K562 (cell line): ENCODE measurements around the gene TNNI2. TPM values are rescaled to one million over a fixed set of nuclear protein-coding genes. Genes with fewer than 3 reads are reported as not detected.

ENCODE experiments used
- ATAC-seq: fragments of 200-7000 bp; cut with Tn5 transposase; 3 replicates; pipeline ENCODE4 v1.9.1; 2020; ENCODE audit warnings: moderate library complexity
- BruUV-seq: library from RNA; stranded (reverse); fragments of 400-500 nt; replicated peaks from 2 replicates; lab custom pipeline; 2021; lab: Mats Ljungman, UMichigan
- CTCF ChIA-PET: fragments of 300-600 bp; formaldehyde crosslinking; extraction: SDS; loops from one replicate; lab custom pipeline; 2021; ENCODE audit warnings: low intra/inter-chr PET ratio; lab: Yijun Ruan, JAX
- POLR2A ChIA-PET: fragments of 300-600, 350-650 bp; sonication (Branson Sonifier 250); formaldehyde crosslinking; extraction: SDS; loops from one replicate; lab custom pipeline; 2021; ENCODE audit warnings: antibody characterized with exemption, inconsistent platforms; lab: Yijun Ruan, JAX
- DNase-seq, 4 experiments: peaks; one replicate each; pipeline versions ENCODE4 v3.0.0 to v3.0.0-alpha.2; 2011 to 2018; ENCODE audit warnings: low spot score in 3 of 4, mixed read lengths in 3 of 4; ENCODE audit errors: extremely low read depth in 1 of 4
- FAIRE-seq: peaks from 2 replicates; lab custom pipeline; 2011; peaks lifted over from hg19 to GRCh38; lab: Jason Lieb, UNC
- H2AFZ ChIP-seq: 2 replicates; pipeline ENCODE4 v1.6.0; 2011; ENCODE audit warnings: low read depth, low read length, control low read depth, inconsistent platforms
- H3K27ac ChIP-seq: fragments of 200-600 bp; 3 replicates; pipeline ENCODE4 v1.8.0; 2011; ENCODE audit warnings: low read depth, mild to moderate bottlenecking, control low read depth, inconsistent platforms, low read length, moderate library complexity, mixed read lengths; ENCODE audit errors: extremely low read depth
- H3K27me3 ChIP-seq, 2 experiments: fragments of 300-600 bp in 1 of 2; 2 replicates in 1 of 2; 3 replicates in 1 of 2; pipeline versions ENCODE4 v1.6.0 to v1.8.0; 2011; ENCODE audit warnings: inconsistent platforms in 2 of 2, low read length in 2 of 2, mild to moderate bottlenecking in 1 of 2, mixed read lengths in 1 of 2, moderate library complexity in 1 of 2; ENCODE audit not compliant: control insufficient read depth in 2 of 2, insufficient read depth in 2 of 2
- H3K36me3 ChIP-seq: fragments of 300-600 bp; 3 replicates; pipeline ENCODE4 v1.8.0; 2011; ENCODE audit warnings: mild to moderate bottlenecking, low read length, inconsistent platforms; ENCODE audit not compliant: control insufficient read depth, insufficient read depth
- H3K4me1 ChIP-seq, 2 experiments: fragments of 200-600 bp in 1 of 2; replicated peaks in 1 of 2; 2 replicates in 1 of 2; 3 replicates in 1 of 2; pipeline versions ENCODE4 v1.5.1 to v1.8.0; 2011; ENCODE audit warnings: inconsistent platforms in 2 of 2, low read length in 2 of 2, mild to moderate bottlenecking in 1 of 2, mixed read lengths in 1 of 2, moderate library complexity in 1 of 2; ENCODE audit not compliant: control insufficient read depth in 2 of 2, insufficient read depth in 2 of 2
- H3K4me2 ChIP-seq: 2 replicates; pipeline ENCODE4 v1.6.1; 2011; ENCODE audit warnings: low read length, control low read depth, inconsistent platforms, mixed read lengths; ENCODE audit not compliant: insufficient read depth
- H3K4me3 ChIP-seq: fragments of 200-600 bp; sonication (generic), shearing (Covaris generic); 2 replicates; pipeline ENCODE4 v1.5.1; 2016; ENCODE audit warnings: control low read depth, inconsistent platforms
- H3K79me2 ChIP-seq: fragments of 200-600 bp; 3 replicates; pipeline ENCODE4 v1.8.0; 2011; ENCODE audit warnings: low read length, inconsistent platforms; ENCODE audit not compliant: control insufficient read depth, insufficient read depth
- H3K9ac ChIP-seq, 2 experiments: 2 replicates each; pipeline versions ENCODE4 v1.6.0 to v1.6.1; 2011; ENCODE audit warnings: low read depth in 2 of 2, low read length in 2 of 2, control low read depth in 1 of 2, inconsistent platforms in 1 of 2, mild to moderate bottlenecking in 1 of 2, mixed read lengths in 1 of 2; ENCODE audit not compliant: insufficient read depth in 1 of 2
- H3K9me1 ChIP-seq: one replicate; pipeline ENCODE4 v1.6.0; 2011; ENCODE audit warnings: inconsistent platforms, mild to moderate bottlenecking, low read length, moderate library complexity; ENCODE audit not compliant: control insufficient read depth, insufficient read depth
- H3K9me3 ChIP-seq: replicated peaks from 2 replicates; pipeline ENCODE4 v1.5.1; 2011; ENCODE audit warnings: low read depth, low read length, inconsistent platforms; ENCODE audit not compliant: control insufficient read depth, insufficient read depth
- H4K20me1 ChIP-seq: replicated peaks from 2 replicates; pipeline ENCODE4 v1.6.1; 2011; ENCODE audit warnings: low read length, inconsistent platforms, mixed read lengths; ENCODE audit not compliant: control insufficient read depth, insufficient read depth
- ARID3B ChIP-seq: fragments of 250-450 bp; sonication (Bioruptor Pico); IDR thresholded peaks from 2 replicates; pipeline ENCODE4 v1.4.0; 2020; ENCODE audit warnings: borderline replicate concordance
- ELF1 ChIP-seq: fragments of 200-800 bp; sonication (Bioruptor generic); IDR thresholded peaks from 2 replicates; pipeline ENCODE4 v1.6.1; 2016; ENCODE audit warnings: missing genetic modification characterization, missing compliant biosample characterization
- TRIM24 ChIP-seq, 2 experiments: fragments of 450-650 bp; IDR thresholded peaks; 2 replicates each; pipeline ENCODE4 v1.6.1; 2016
- WGBS: fragments of 100-300 bp; shearing (Covaris generic); methylation state at CpG from one replicate; pipeline ENCODE4 v1.1.6; 2016; ENCODE audit warnings: low coverage, mixed read lengths; ENCODE audit not compliant: insufficient coverage; ENCODE audit errors: missing lambda C conversion rate; 5-methylcytosine and 5-hydroxymethylcytosine counted together
- in situ Hi-C: fragments of 300-500 bp; cut with MboI; formaldehyde crosslinking; loops from 4 replicates; pipeline ENCODE4 v1.15.0; 2018; ENCODE audit warnings: inconsistent platforms, mixed read lengths
- intact Hi-C: fragments of 100-400 bp; cut with micrococcal nuclease; formaldehyde crosslinking; loops from 2 replicates; pipeline ENCODE4 v1.14.2; 2022
- polyA plus RNA-seq, 8 experiments: library from polyadenylated mRNA; depleted of rRNA in 4 of 8; stranded (reverse) in 5 of 8; unstranded in 3 of 8; fragments of >200 nt; fragmentation: Nextera tagmentation in 2 of 8; fragmentation: Illumina TruSeq in 1 of 8; extraction: Ambion mirVana in 2 of 8; extraction: Trizol in 1 of 8; gene quantifications; 2 replicates each; pipeline versions ENCODE4 v1.2.1 to v1.2.3, GENCODE V29; 2011 to 2014; ENCODE audit warnings: inconsistent platforms in 1 of 8, missing spikeins in 1 of 8
- total RNA-seq, 7 experiments: library from RNA; depleted of rRNA in 6 of 7; stranded (reverse); fragments of >200 nt in 6 of 7; fragmentation: Illumina TruSeq in 2 of 7; extraction: Trizol in 2 of 7; gene quantifications; 2 replicates each; pipeline versions ENCODE4 v1.2.1 to v1.2.3, GENCODE V29; 2011 to 2021; ENCODE audit warnings: low replicate concordance in 1 of 7

Gene TNNI2
- total and polyA plus RNA-seq, 9 of the 15 experiments (the other 6 are each of a cell fraction or from before 2014, with no cell fraction given), result not detected

GRCh38 chr11:1847006-1847735 lies 8.4 kb downstream of the TNNI2 start:
- no peaks in the 10 kb centered on the region for H3K9me3 ChIP-seq
- peaks cover 9 to 49% of the 10 kb centered on the region in 2 experiments; a peak in 4 of 5 replicates for H3K4me1 ChIP-seq
- no peaks in the 10 kb centered on the region for H3K79me2 ChIP-seq
- H3K4me3 ChIP-seq, result no peak overlapping the region
- WGBS, result 34% methylated on average over 28 of the region's 34 CpGs
- in situ Hi-C loops, result no loop called here
- POLR2A ChIA-PET, result interaction anchor here (0.8 to 1.2 kb wide), 2 partner anchors 129 to 153 kb away, joined by 3 read pairs; no protein-coding TSS in a partner anchor
- intact Hi-C loops, result no loop called here
- no peaks in the 10 kb centered on the region for H3K36me3 ChIP-seq
- CTCF ChIA-PET, result no interaction called here
- no peak overlapping the region for H3K9ac ChIP-seq
- DNase-seq (no peak), ATAC-seq (no peak), FAIRE-seq (no peak)
- H3K4me2 ChIP-seq, result no peak overlapping the region
- no peak overlapping the region for H3K27ac ChIP-seq
- peaks cover 14 to 61% of the 10 kb centered on the region in 2 experiments; a peak in 3 of 5 replicates for H3K27me3 ChIP-seq
- H4K20me1 ChIP-seq, result no peaks in the 10 kb centered on the region; the same call in 1 of the 2 replicates
- no peak for TF ChIP-seq ELF1 (tag)
- TF ChIP-seq TRIM24 (IDR thresholded peaks at IDR 0.05), result no peak
- no peak for TF ChIP-seq ARID3B
- H2AFZ ChIP-seq, result no peak overlapping the region
- no TSS peak for BruUV-seq
- no peaks in the 10 kb centered on the region for H3K9me1 ChIP-seq
